ENCODE measurements around the gene B4GALNT2.
"Not testable (repeated sequence)": the region's sequence is repeated elsewhere in the genome, so short reads cannot be mapped to it uniquely, and the experiment has no call there.

The B4GALNT2 gene

DNA sequence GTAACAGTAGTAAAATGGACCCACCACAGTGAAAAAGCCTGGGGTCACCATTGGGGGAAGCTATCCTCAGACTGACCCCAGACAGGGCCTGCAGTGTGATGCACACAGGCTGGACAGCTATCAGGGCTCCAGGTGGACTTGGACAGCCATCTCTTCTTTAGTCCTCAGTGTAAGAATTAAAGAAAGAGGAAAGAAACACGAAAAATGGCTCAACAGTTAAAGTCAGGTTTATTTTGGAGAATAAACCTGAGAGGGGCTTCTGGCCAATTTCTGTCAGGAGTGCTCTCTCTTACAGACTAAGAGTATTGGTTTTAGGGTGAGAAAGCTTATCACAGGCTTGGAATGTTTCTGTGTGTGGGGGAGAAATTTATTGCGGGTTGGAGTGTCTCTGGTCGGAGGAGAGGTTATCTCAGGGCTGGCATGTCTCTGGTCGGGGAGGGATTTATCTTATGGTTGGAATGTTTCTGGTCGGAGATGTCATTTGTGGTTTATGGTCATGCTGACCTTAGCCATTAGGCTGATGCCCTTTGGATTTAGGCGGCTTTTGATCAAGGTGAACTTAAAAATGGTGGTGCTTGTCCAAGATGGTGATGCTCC lies 10.8 kb upstream of the B4GALNT2 start:
- DNase-seq (ENCODE audit: low read depth, low spot score) = no peak

DNA sequence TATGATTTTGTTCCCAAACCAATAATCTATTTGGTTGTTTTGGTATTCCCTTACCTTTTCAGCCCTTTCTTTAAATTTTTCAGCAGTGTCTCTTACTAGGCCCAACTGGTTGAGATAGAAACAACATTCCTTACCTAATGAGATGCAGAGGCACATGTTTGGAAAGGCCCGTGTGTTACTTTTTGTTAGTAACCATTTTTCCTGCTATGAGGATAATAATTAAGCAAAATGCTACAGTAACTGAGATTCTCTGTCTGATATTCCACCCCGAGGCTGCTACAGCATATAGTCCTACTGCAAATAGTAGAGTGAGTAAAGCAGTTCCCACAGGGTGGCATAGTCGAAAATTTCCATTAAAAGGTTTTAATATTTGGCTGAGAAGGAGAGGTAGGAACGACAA lies 10.0 kb upstream of the B4GALNT2 start:
- DNase-seq (ENCODE audit: low read depth, low spot score) = no peak

DNA sequence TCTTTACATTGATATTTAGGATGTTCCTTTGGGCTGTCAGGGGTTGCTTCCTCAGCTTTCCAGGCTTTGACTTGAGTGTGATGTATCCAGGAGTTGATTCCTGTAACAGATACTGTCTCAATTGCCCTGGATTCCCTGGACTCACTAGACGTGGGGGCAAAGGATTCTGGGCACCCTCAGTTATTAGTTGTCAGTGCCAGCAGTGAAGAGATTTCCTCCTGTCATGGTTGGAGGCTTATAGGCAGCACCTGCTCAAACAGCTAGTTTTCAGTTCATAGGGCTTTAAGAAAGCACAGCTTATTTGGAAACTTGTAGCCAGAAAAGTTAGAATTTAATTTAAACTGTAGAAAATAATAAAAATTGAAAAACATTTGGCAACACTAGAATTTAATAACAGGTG lies 9.5 kb upstream of the B4GALNT2 start:
- no peak for DNase-seq (ENCODE audit: low read depth, low spot score)

DNA sequence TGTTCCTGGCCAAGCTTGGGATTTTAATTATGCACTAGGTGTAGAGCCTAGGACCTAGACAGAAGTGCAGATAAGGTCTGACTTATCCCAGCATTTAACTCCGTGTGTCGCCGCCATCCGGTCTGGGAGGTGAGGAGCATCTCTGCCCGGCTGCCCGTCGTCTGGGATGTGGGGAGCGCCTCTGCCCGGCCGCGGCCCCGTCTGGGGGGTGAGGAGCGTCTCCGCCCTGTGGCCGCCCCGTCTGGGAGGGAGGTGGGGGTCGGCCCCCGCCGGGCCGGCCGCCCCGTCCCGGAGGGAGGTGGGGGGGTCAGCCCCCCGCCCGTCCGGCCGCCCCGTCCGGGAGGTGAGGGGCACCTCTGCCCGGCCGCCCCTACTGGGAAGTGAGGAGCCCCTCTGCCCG lies 7.1 kb upstream of the B4GALNT2 start:
- DNase-seq (ENCODE audit: low read depth, low spot score) = no peak

DNA sequence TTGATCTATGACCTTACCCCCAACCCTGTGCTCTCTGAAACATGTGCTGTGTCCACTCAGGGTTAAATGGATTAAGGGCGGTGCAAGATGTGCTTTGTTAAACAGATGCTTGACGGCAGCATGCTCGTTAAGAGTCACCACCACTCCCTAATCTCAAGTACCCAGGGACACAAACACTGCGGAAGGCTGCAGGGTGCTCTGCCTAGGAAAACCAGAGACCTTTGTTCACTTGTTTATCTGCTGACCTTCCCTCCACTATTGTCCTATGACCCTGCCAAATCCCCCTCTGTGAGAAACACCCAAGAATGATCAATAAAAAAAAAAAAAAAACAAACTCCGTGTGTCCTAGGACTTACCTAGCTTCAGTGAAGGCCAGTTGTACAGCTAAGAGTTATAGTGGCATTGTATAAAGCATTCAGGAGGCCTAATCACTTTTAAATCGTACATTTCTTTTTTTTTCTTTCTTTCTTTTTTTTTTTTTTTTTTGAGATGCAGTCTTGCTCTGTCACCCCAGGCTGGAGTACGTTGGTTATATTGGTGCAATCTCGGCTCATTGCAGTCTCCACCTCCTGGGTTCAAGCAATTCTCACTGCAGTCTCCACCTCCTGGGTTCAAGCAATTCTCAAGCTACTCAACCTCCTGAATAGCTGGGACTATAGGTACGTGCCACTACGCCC lies 6.2 kb upstream of the B4GALNT2 start:
- not testable (repeated sequence) for DNase-seq (ENCODE audit: low read depth, low spot score)

DNA sequence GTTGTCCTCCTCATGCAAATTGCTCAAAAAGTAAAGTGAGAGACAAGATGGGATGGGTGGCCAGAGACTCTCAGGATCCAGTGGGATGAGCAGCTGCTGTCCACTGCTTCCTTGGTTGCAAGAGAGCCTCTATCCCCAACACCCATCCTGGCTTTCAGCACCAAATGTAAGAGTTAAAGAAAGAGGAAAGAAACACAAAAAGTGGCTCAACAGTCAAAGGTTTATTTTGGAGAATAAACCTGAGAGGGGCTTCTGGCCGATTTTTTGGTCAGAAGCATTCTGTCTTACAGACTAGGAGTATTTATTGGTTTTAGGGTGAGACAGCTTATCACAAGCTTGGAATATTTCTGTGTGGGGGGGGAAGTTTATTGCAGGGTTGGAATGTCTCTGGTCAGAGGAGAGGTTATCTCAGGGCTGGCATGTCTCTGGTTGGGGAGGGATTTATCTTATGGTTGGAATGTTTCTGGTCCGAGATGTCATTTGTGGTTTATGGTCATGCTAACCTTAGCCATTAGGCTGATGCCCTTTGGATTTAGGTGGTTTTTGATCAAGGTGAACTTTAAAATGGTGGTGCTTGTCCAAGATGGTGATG lies 3.1 kb upstream of the B4GALNT2 start:
- not testable (repeated sequence) for DNase-seq (ENCODE audit: low read depth, low spot score)

DNA sequence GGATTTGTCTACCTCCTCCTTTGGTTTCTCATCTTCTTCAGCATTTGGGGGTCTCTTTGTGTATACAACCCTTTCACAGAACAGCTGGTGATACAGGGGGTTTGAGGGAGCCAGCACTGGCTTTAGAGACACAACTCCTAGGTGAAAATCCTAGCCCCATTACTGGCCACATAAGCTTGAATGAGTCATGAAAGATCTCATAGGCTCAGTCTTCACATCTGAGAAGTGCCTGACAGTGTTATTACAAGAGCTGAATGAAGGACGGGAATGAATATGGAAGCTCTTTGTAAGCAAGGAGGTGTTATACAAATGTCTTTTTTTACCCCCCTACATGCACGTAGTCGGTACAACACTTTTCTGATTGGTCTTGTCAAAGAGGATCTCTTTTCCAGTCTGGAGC lies 1.7 kb upstream of the B4GALNT2 start:
- DNase-seq (ENCODE audit: low read depth, low spot score) = no peak

DNA sequence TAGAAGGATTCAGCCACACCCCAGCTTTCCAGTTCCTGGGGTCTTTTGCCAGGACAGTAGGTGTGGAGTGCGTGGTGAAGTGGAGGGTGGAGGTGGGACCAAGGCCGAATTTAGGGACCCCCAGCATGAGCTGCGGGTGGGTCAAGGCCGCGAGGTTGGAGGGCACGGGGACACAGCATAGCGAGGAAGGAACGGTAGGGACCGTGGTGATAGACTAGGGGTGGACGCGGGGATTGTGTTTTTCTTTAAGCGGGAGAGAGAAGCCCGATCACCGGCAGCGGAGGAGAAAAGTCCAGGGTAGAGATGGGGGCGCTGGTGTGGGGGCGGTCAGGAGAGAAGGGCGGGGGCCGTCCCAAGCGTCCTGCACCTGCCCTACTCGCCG lies 261 bp upstream of the B4GALNT2 start:
- no peak for DNase-seq (ENCODE audit: low read depth, low spot score)

DNA sequence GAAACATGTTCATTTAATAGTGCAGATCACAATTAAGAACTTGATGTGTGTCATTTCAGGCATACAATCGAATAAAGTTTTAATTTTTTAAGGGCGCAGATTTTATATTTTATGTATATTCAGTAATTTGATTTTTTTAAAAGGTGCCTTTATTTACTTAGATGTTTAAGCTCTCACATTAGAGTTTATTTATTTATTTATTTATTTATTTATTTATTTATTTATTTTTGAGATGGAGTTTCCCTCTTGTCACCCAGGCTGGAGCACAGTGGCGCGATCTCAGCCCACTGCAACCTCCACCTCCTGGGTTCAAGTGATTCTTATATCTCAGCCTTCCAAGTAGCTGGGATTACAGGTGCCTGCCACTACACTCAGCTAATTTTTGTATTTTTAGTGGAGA lies 3.8 kb downstream of the B4GALNT2 start:
- DNase-seq (ENCODE audit: low read depth, low spot score) = no peak

DNA sequence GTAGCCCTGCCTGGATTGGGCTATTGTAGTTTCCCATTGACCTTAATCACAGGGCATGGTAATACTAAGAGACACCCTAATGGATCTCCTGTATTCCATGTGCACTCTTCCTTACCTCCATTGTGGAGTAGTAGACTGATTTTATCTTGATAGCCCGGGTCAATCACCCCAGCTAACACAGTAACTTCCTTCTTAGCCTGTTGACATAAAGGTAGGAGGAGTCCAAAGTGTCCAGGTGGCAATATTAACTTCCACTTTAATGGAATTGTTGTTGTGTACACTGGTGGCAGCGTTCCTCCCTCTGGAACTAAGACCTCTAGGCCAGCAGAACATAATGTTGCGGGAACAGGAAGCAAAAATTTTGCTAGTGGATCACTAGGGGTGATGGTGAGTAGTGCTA lies 13.1 kb downstream of the B4GALNT2 start:
- DNase-seq (ENCODE audit: low read depth, low spot score) = not testable (repeated sequence)

DNA sequence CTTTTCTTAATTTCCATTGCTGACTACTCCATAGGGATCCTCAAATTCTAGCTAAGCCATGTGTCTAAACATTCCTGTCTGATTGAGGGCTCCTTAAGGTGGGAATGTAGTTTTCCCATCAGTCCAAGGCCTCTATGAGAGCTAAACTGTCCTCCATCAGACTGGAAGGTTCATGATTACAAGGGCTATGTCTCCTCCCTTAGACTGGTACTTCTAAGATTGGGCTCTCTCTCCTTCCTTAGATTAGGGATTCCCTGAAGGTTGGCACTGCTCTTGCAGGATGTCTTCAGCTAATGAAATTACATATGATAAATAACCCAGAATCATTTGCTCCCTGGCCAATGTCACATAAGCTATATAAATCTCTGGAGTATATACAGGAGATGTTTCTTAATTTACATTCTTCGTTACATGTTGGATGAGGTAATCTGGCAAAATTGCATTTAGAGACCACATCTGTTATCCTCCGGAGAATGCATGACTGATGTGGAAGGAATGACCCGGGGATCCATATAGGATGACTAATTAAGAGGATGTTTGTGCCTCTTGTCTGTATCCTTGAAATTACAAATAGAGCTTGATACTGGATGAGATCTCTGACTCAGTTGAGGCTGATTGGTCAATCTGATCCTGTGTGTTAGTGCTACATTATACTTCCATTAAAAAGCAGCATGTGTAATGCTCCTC lies 14.2 kb downstream of the B4GALNT2 start:
- no peak for DNase-seq (ENCODE audit: low read depth, low spot score)

DNA sequence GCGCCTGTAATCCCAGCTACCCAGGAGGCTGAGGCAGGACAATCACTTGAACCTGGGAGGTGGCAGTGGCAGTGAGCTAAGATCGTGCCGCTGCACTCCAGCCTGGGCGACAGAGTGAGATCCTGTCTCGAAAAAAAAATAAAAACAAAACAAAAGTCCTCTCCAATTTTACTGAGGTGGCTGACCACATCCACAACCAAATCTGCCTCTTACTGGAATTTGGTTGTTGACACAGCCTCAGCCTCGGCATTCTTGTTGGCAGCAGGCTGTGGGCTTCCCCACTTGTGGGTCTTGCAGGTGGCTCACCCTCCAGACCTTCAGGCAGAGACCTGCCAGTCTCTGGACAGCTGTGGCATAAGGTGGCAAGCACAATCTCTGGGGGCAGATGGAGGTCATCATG lies 15.6 kb downstream of the B4GALNT2 start:
- no peak for DNase-seq (ENCODE audit: low read depth, low spot score)

DNA sequence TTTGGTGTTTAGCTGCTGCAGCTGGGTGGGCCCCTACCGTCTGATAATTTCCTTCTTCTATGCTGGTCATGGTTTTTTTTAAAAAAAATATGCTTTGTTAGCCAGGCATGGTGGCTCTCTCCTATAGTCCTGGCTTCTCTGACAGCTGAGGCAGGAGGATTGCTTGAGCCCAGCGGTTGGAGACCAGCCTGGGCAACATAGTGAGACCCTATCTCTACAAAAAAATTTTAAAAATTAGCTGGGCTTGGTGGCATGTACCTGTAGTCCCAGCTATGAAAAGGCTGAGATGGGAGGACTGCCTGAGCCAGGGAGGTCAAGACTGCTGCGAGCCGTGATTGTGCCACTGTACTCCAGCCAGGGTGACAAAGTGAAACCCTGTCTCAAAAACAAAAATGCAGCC lies 19.4 kb downstream of the B4GALNT2 start:
- DNase-seq (ENCODE audit: low read depth, low spot score) = no peak

DNA sequence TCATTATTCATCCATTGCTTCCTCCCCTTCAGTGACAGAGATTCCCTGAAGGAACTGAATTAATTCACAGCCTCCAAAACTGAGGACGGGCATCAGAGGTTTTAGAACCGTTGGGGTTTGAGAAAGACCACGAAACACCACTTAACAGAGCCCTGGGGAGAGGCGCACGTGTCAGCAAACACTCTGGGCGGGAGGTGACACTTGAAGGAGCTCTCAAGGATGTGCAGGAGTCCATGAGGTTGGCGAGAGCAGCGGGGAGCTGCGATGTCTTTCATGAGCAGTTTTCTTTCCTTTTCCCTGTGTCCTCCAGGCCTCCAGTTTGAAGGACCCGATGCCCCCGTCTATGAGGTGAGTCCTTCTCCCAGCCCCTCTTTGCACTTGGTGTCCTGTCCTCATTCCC lies 23.7 kb downstream of the B4GALNT2 start:
- DNase-seq (ENCODE audit: low read depth, low spot score) = no peak

DNA sequence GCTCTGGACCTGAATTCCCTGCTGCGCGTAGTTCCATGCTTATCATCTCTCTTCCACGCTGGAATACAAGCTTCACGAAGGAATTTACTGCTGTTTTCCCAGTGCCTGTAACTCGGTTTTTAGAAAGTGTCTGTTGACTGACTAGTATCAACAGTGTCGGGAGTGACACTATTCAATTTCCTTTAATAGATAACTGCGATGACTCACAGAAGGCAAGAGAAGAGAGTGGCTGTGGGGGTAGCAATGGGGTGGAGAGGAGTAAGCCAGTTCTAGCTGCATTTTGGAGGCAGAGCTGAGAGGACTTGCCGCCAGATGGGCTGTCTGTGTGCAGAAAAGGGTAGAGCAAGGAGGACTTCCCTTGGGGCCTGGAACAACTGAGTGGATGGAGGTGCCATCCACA lies 25.2 kb downstream of the B4GALNT2 start:
- no peak for DNase-seq (ENCODE audit: low read depth, low spot score)

DNA sequence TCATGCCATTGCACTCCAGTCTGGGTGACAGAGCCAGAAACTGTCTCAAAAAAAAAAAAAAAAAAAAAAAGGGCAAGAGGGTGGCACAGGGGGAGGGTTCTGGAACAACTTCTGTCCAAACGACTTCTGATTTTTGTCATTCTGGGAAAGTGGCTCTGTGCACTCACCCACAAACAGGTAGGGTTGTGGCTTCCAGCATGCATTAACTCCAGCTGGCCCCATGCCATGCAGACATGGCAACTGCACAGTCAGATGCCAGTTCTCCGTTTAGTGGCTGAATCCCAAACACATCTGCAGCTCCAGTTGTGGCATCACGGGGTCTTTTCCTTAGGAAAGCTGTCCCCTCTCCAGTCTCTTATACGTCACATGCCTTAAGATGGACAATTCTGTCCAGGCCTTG lies 30.3 kb downstream of the B4GALNT2 start:
- DNase-seq (ENCODE audit: low read depth, low spot score) = no peak

DNA sequence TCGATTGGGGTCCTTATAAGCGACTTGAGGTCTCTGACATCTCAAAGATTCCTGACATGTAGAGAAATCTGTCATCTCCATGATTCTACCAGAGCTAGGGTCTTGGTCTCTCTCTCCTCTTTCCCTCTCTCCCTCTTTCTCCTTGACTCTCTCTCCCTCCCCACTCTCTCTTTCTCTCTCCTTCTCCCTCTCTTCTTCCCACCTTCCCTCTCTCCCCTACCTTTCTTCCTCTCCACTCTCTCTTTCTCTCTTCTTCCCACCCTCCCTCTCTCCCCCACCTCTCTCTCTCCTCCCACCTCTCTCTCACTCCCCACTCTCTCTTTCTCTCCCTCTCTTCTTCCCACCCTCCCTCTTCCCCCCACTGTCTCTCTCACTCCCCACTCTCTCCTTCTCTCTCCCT lies 32.6 kb downstream of the B4GALNT2 start:
- no peak for DNase-seq (ENCODE audit: low read depth, low spot score)

DNA sequence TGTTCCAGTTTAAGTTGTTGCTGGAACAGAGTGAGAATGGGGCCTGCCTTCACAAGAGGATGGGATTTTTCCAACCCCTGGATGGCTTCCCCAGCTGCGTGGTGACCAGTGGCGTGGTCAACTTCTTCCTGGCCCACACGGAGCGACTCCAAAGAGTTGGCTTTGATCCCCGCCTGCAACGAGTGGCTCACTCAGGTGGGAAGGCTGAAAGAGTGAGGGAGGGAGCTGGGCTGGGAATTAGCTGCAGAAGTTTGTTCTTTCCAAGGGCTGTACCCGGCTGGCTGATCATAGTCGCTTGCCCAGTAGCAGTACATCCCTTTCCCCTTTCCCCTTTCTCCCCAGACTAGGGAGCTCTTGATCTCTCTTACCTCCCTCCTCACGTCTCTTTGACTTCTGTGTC lies 36.1 kb downstream of the B4GALNT2 start:
- DNase-seq (ENCODE audit: low read depth, low spot score) = no peak

DNA sequence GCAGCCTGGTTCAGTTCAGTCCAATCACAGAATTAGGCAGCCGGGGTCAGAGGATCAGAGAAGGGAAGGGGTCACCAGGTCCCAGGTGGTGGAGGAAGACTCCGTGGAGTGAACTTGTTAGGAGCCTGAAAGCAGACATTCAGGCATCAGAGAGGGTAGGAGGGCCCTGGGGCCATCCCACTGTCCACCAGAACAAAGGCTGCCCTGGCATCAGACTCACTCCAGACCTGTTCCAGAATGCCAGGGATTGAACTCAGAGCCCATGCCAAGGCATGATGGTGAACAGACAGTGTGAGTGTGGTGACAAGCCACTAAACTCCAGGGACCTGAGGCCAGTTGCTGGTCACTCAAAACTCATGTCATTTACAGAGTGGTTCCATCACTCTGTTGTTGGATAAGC lies 37.6 kb downstream of the B4GALNT2 start:
- no peak for DNase-seq (ENCODE audit: low read depth, low spot score)

DNA sequence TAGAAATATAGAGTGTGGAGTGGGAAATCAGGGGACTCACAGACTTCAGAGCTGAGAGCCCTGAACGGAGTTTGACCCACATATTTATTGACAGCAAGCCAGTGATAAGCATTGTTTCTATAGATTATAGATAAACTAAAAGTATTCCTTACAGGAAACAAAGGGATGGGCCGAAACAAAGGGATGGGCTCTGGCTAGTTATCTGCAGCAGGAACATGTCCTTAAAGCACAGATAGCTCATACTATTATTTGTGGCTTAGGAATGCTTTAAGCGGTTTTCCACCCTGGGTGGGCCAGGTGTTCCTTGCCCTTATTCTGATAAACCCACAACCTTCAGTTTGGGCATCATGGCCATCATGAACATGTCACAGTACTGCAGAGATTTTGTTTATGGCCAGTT lies 38.1 kb downstream of the B4GALNT2 start:
- DNase-seq (ENCODE audit: low read depth, low spot score) = not testable (repeated sequence)

DNA sequence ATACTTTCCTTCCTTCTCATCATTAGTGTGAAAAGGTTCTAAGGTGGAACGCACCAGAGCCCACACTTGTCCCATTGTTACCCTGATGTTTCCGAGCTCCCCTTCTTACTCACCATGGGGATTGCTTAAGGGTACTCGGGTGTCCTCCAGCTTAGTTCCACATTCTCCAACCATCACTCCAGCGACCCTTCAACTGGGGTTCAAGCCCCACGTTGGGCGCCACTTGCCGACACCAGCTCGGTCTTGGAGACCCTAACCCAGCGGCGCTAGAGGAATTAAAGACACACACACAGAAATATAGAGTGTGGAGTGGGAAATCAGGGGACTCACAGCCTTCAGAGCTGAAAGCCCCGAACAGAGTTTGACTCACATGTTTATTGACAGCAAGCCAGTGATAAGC lies 43.4 kb downstream of the B4GALNT2 start:
- DNase-seq (ENCODE audit: low read depth, low spot score) = not testable (repeated sequence)

DNA sequence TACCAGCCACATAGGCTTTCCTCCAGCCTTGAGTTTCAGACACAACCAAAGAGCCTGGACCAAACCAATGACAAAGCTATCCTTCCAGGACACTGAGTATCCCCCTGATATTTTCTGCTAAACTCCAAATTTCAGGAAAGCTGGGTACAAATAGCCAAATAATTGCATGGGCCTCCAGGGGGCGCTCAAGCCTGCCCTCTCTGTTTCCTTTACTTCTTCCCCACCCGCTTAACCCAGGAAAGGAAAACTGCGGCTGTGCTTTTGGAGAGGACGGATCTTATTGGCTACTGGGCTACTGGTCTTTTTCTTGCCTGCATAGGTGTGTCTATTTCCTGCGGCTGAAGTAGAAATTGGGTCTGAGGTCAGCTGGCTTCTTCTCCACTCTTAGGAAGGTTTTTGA lies 47.7 kb downstream of the B4GALNT2 start:
- no peak for DNase-seq (ENCODE audit: low read depth, low spot score)
